Left forelimb (tissue), 1 donor: ENCODE measurements around the gene RBFOX1.

Source experiments
- DNase-seq: peaks from one replicate; pipeline ENCODE4 v3.0.0-alpha.2; 2018; ENCODE audit warnings: low spot score

Gene RBFOX1

GRCh38 chr16:7691533-7691932 lies 358.9 kb downstream of the RBFOX1 start:
- no peak for DNase-seq

DNA sequence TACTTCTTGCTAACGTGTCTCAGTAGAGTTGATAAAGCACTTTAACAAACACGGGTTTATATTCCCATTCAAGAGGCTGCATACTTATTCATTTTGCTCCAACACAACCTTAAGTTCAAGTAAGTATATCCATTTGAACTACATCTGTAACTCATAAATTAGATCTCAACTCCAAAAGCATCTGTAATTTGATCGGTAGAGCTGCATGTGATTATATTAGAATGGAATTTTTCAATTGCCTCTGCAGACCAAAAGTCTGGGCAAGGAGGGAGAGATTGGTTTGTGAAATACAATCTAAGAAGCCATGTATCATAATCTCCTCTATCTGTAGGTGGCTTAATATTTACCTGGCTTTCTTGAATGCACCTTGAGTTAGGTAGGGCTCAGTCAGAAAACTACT lies 371.0 kb downstream of the RBFOX1 start:
- no peak for DNase-seq

- no peak for DNase-seq
These were observed 373.2 kb downstream of the RBFOX1 start for GRCh38 chr16:7705885-7706284.

DNA sequence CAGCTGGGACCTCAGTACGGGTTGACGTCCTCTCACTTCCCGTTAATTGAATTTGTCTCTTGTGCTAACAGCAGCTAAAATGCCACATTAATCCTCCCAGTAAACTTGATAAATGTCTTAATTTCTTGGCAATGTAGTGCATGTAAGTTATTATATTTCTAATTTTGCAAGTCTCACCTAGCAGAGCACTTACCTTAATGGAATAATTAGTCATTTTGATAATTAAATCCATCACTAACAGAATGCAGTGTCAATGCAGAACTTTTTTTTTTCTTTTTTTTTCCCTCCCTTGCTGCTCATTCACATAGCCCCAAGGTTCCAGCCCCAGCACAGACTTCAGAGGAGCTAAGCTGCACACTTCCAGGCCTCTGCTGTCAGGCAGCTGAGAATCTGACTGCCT lies 376.5 kb downstream of the RBFOX1 start:
- no peak for DNase-seq

DNA sequence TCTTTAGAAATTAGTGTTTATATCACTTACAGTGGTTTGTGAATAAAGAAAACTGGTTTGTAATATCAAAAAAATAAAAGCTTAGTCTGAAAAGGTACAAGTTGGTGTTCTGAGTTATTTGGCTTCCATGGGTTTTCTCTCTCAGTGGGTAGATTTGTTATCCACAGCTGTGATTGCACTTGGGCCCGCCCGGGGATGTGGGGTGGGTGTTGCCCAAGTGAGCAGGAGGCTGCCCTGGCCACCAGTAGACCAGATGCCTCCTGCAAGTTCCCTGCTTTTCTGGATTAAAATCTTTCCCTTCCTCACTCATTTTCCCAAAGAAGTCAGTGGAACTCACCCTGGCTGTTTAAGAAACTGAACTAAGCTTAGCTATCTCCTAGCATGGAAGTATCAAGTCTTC lies 380.6 kb downstream of the RBFOX1 start:
- no peak for DNase-seq

GRCh38 chr16:7714775-7715174 lies 382.1 kb downstream of the RBFOX1 start:
- DNase-seq = no peak

DNA sequence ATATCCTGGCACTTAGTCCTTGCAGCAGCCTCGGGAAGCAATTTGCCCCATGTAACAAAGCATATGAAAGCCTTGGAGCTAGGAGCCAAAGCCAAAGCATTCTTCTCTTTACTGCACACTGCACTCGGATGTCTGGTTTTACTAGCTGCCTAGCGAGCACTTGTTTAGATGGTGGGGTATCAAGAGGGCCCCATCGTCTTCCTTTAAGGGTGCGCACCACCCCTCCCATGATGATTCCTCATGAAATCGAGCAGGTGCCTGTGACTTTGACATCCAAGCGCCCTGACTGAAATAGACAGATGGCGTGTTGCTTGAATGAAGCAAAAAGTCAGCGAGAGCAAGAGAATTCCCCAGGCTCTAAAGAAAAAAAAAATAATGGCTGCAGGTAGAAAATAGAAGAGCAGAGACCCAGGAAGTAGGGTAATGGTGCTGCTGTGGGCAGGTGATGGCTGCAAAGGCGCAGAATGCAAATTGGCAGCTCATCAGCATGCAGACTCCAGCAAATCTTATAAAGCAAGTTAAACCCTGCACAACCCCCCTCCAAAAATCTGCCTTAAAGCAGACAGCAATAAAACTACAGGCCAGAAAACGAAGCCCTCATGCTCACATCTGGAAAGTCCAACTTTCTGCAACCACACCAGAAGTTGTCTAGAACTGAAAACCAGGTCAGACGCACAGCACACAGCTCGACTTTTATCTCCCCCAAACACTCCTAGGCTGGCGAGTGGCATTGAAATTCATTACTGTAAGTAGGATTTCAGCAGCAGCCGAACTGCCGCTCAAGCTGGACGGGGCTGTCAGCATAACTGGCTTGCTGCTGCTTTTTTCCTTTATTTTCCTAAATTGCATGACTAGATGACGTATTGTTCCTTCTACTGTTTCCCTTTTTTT lies 384.3 kb downstream of the RBFOX1 start:
- no peak for DNase-seq

- no peak for DNase-seq
These were observed 390.1 kb downstream of the RBFOX1 start for GRCh38 chr16:7722761-7723160.

DNA sequence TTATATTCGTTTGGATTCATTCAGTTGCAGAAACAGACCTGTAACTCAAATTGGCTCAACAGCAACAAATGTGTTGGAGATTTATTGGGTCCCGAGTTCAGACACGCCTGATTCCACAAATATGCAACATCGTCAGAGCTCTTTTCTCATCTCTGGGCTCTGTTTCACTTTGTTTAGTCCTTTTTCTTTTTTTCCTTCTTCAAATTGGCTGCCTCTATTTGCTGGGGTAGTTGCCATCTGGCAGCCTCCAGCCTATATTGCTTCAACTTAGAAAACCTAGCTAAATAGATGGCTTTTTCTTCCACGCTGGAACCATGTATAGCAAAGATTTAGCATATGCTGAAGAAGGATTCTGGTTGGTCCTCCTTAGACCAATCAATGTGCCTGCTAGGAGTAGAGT lies 398.5 kb downstream of the RBFOX1 start:
- DNase-seq = no peak

DNA sequence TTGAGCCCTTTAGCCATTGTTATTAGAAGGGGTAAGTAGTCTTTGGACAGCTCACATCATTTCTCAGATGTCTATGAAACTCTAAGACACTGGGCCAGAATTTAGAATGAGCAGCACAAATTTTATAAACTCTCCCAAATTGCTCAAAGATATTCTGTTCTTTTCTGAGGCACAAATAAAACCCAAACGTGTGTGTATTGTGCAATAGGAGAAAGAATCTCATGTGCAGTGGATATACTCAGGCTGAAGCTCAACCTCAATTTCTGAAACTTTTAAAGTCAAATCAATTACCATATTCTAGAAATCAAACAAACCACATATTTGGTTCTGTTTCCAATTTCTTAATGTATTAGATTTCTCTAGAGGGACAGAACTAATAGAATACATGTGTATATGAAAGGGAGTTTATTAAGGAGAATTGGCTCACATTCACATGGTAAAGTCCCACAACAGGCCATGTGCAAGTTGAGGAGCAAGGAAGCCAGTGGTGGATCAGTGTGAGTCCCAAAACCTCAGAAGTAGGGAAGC lies 403.6 kb downstream of the RBFOX1 start:
- DNase-seq = no peak

GRCh38 chr16:7742626-7743025 lies 410.0 kb downstream of the RBFOX1 start:
- DNase-seq = no peak

GRCh38 chr16:7744546-7745264 lies 412.1 kb downstream of the RBFOX1 start:
- DNase-seq = no peak

DNA sequence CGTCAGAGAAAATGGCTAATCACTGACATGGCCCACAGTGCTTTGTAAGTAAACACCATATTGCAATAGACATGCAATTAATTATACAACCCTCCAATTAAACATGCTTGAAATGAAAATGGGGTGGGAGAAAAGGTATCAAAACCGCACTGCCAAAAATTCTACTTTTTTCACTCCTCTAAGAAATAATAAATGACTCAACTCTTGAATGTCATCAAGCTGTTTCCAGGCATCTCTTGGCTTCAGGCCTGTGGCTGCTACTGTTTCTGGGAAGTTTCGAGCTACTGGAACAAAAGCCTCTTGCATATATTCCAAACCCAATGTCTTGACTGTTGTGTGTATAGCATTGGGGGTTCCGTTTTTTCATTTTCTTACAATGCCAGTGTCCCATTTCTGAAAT lies 412.6 kb downstream of the RBFOX1 start:
- no peak for DNase-seq

- no peak for DNase-seq
These were observed 414.3 kb downstream of the RBFOX1 start for GRCh38 chr16:7746941-7747340.

DNA sequence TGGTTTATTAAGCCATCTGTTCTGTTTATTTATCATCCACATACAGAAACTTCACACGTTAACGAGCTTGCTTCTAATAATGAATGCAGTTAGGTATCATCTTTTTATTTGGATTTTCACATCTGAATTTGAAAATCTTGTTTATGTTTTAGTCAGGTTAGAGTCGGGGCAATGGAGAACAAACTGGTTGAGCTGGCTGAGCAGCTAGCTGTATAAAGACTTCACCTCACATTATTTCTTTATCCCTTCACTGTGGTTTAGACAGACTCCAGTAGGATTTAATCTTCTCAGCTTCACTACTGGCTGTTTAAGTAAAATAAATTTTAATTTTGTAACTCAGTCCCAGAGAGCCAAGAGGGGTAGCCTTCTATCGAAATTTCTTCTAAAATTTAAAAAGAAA lies 415.9 kb downstream of the RBFOX1 start:
- no peak for DNase-seq

DNA sequence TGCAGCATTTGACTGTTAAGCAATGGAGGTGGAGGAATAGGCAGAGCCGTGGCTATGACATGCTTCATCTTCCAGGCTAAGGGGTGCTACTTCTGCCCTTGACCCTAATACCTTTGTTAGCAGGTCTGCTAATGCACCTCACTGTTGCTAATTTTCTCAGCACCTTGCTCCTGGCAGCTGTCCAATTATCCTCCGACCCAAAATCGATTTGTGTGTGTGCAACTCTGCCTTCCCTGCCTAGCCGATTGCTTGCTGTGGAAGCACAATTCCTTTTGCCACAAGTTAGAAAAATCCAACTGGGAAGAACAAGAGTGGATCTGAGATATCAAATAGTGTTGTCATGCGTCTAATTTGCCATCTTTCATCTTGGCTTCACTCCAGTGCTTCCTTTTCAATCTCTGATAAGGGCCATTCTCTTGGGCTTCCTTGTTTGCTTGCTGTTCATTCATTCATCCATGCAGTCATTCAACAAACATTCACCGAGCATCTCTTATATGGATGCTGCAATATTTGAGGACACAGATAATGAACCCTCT lies 422.8 kb downstream of the RBFOX1 start:
- no peak for DNase-seq
